Measurements from ENCODE around the gene ANKRD44.

- TF ChIP-seq RAD21 (IDR thresholded peaks at IDR 0.05 in 1 of 2, conservative IDR thresholded peaks at IDR 0.05 in 1 of 2; ENCODE audit: low read depth in 2 of 2, low read length in 2 of 2) (peak; percentile 36 to 48), CBX5 (IDR thresholded peaks at IDR 0.05; ENCODE audit: low read depth, low read length) (no peak), JUN (IDR thresholded peaks at IDR 0.05; ENCODE audit: low read depth, low read length) (no peak), MAFK (IDR thresholded peaks at IDR 0.05; ENCODE audit: low read depth, low read length) (peak; percentile 53; the same call in 1 of the 2 replicates), ZNF274 (IDR thresholded peaks at IDR 0.05; ENCODE audit: borderline replicate concordance, extremely low read depth, low read length) (no peak), MAX (IDR thresholded peaks at IDR 0.05) (no peak), TBP (IDR thresholded peaks at IDR 0.05; ENCODE audit: low read depth, low read length) (no peak), CBX8 (IDR thresholded peaks at IDR 0.05; ENCODE audit: borderline replicate concordance, low read depth, low read length) (no peak), POLR2A (IDR thresholded peaks at IDR 0.05; ENCODE audit: control extremely low read depth in 1 of 2, low read depth in 2 of 2, low read length in 2 of 2) (no peak), HDAC6 (IDR thresholded peaks at IDR 0.05; ENCODE audit: low read depth, low read length) (no peak)
- TF ChIP-seq, protein P1, sequence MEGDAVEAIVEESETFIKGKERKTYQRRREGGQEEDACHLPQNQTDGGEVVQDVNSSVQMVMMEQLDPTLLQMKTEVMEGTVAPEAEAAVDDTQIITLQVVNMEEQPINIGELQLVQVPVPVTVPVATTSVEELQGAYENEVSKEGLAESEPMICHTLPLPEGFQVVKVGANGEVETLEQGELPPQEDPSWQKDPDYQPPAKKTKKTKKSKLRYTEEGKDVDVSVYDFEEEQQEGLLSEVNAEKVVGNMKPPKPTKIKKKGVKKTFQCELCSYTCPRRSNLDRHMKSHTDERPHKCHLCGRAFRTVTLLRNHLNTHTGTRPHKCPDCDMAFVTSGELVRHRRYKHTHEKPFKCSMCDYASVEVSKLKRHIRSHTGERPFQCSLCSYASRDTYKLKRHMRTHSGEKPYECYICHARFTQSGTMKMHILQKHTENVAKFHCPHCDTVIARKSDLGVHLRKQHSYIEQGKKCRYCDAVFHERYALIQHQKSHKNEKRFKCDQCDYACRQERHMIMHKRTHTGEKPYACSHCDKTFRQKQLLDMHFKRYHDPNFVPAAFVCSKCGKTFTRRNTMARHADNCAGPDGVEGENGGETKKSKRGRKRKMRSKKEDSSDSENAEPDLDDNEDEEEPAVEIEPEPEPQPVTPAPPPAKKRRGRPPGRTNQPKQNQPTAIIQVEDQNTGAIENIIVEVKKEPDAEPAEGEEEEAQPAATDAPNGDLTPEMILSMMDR (IDR thresholded peaks at IDR 0.05; ENCODE audit: control extremely low read depth in 1 of 3, insufficient read depth in 1 of 3, low read depth in 1 of 3, low read length in 3 of 3): peak in 2 of 3 experiments; percentile 3 to 22; a peak in 2 of 4 replicates
Measured at GRCh38 chr2:197037863-197038398, 272.6 kb downstream of the ANKRD44 start.

Measured in H1 (cell line).